Caco-2 (cell line): ENCODE measurements around the gene RNU6-8. TPM values are rescaled to one million over a fixed set of nuclear protein-coding genes. Genes with fewer than 3 reads are reported as not detected.

ENCODE experiments used
- BruUV-seq: library from RNA; stranded (reverse); fragments of 400-500 nt; replicated peaks from 2 replicates; lab custom pipeline; 2021; lab: Mats Ljungman, UMichigan
- CTCF ChIA-PET: fragments of 300-600 bp; sonication (Branson Sonifier 250); formaldehyde crosslinking; loops from one replicate; lab custom pipeline; 2022; ENCODE audit warnings: antibody characterized with exemption; lab: Charles Lee
- POLR2A ChIA-PET: fragments of 300-600 bp; sonication (Branson Sonifier 250); formaldehyde crosslinking; loops from one replicate; lab custom pipeline; 2022; ENCODE audit warnings: antibody characterized with exemption; lab: Charles Lee
- DNase-seq, 2 experiments: peaks; one replicate each; pipeline versions ENCODE4 v3.0.0 to v3.0.0-alpha.2; 2020 to 2022
- H3K27me3 ChIP-seq: replicated peaks from 2 replicates; pipeline ENCODE4 v1.6.0; 2011; ENCODE audit warnings: low read length; ENCODE audit not compliant: control insufficient read depth, insufficient read depth
- H3K36me3 ChIP-seq: 2 replicates; pipeline ENCODE4 v1.5.1; 2011; ENCODE audit warnings: low read length; ENCODE audit not compliant: control insufficient read depth, insufficient read depth
- H3K4me1 ChIP-seq: fragments of 250-450 bp; sonication (Bioruptor Pico); 2 replicates; pipeline ENCODE4 v1.5.1; 2020; ENCODE audit warnings: mild to moderate bottlenecking
- H3K4me3 ChIP-seq: 2 replicates; pipeline ENCODE4 v1.5.1; 2011; ENCODE audit warnings: low read depth, mild to moderate bottlenecking, control low read depth, low read length
- H3K9me3 ChIP-seq: fragments of 250-450 bp; sonication (Bioruptor Pico); 2 replicates; pipeline ENCODE4 v1.5.1; 2020; ENCODE audit warnings: mild to moderate bottlenecking, moderate library complexity
- H3K27ac Mint-ChIP-seq: one replicate; pipeline ENCODE4 v1.8.0; 2022; ENCODE audit warnings: mixed read lengths; ENCODE audit not compliant: unreplicated experiment
- H3K27me3 Mint-ChIP-seq: one replicate; pipeline ENCODE4 v1.8.0; 2022; ENCODE audit warnings: mixed read lengths; ENCODE audit not compliant: insufficient read depth, unreplicated experiment
- H3K36me3 Mint-ChIP-seq: one replicate; pipeline ENCODE4 v1.8.0; 2022; ENCODE audit warnings: mild to moderate bottlenecking, mixed read lengths; ENCODE audit not compliant: insufficient read depth, unreplicated experiment
- H3K4me1 Mint-ChIP-seq: one replicate; pipeline ENCODE4 v1.8.0; 2022; ENCODE audit warnings: low read depth, mixed read lengths; ENCODE audit not compliant: unreplicated experiment
- H3K4me3 Mint-ChIP-seq: one replicate; pipeline ENCODE4 v1.8.0; 2022; ENCODE audit warnings: mild to moderate bottlenecking, moderate library complexity, mixed read lengths; ENCODE audit not compliant: unreplicated experiment
- H3K9me3 Mint-ChIP-seq: one replicate; pipeline ENCODE4 v1.8.0; 2022; ENCODE audit warnings: mixed read lengths; ENCODE audit not compliant: unreplicated experiment
- CTCF ChIP-seq, 2 experiments: fragments of 200-600 bp in 1 of 2; IDR thresholded peaks; 1 replicate in 1 of 2; 2 replicates in 1 of 2; pipeline versions ENCODE4 v1.5.1 to v1.8.0; 2011 to 2022; ENCODE audit warnings: antibody characterized with exemption in 1 of 2, control low read depth in 1 of 2, inconsistent platforms in 1 of 2, low read depth in 1 of 2, low read length in 1 of 2, mild to moderate bottlenecking in 1 of 2, moderate library complexity in 1 of 2; ENCODE audit not compliant: insufficient read depth in 1 of 2, severe bottlenecking in 1 of 2, unreplicated experiment in 1 of 2
- intact Hi-C: fragments of 100-400 bp; cut with micrococcal nuclease; formaldehyde crosslinking; loops from one replicate; pipeline ENCODE4 v1.10.0; 2022; ENCODE audit not compliant: unreplicated experiment
- total RNA-seq: library from RNA; stranded (reverse); gene quantifications from 2 replicates; pipeline ENCODE4 v1.2.3, GENCODE V29; 2022

Gene RNU6-8
- total RNA-seq, 1 experiment from 2014 or later, result not detected

- H3K27me3 ChIP-seq, result no peaks in the 10 kb centered on the region
- no peaks in the 10 kb centered on the region for H3K36me3 ChIP-seq
- H3K4me1 ChIP-seq, result no peaks in the 10 kb centered on the region
- Mint-ChIP-seq H3K4me3 (no peak overlapping the region), H3K4me1 (peaks cover 6% of the 10 kb centered on the region), H3K27ac (no peak overlapping the region), H3K27me3 (no peaks in the 10 kb centered on the region), H3K9me3 (no peaks in the 10 kb centered on the region), H3K36me3 (no peaks in the 10 kb centered on the region)
- no peak overlapping the region for H3K4me3 ChIP-seq
- ChIA-PET CTCF (no interaction called here), POLR2A (no interaction called here)
- intact Hi-C loops, result no loop called here
- no TSS peak for BruUV-seq
- no peaks in the 10 kb centered on the region for H3K9me3 ChIP-seq
- TF ChIP-seq CTCF (IDR thresholded peaks at IDR 0.05; ENCODE audit: insufficient read depth in 1 of 2, low read depth in 1 of 2, low read length in 1 of 2, severe bottlenecking in 1 of 2, unreplicated experiment in 1 of 2), result no peak
- DNase-seq, result no peak
Measured at GRCh38 chr14:32190673-32191072, 12.4 kb downstream of the RNU6-8 start.

- H3K27me3 ChIP-seq, result no peaks in the 10 kb centered on the region
- Mint-ChIP-seq H3K9me3 (no peaks in the 10 kb centered on the region), H3K4me1 (peaks cover 6% of the 10 kb centered on the region), H3K27me3 (no peaks in the 10 kb centered on the region), H3K4me3 (no peak overlapping the region), H3K36me3 (no peaks in the 10 kb centered on the region), H3K27ac (no peak overlapping the region)
- DNase-seq, result no peak
- POLR2A ChIA-PET, result no interaction called here
- intact Hi-C loops, result no loop called here
- no peak for TF ChIP-seq CTCF (IDR thresholded peaks at IDR 0.05; ENCODE audit: insufficient read depth in 1 of 2, low read depth in 1 of 2, low read length in 1 of 2, severe bottlenecking in 1 of 2, unreplicated experiment in 1 of 2)
- peaks cover 5% of the 10 kb centered on the region for H3K9me3 ChIP-seq
- CTCF ChIA-PET, result no interaction called here
- H3K4me1 ChIP-seq, result no peaks in the 10 kb centered on the region
- H3K4me3 ChIP-seq, result no peak overlapping the region
- H3K36me3 ChIP-seq, result no peaks in the 10 kb centered on the region
- no TSS peak for BruUV-seq
Measured at GRCh38 chr14:32189811-32190210, 13.3 kb downstream of the RNU6-8 start.

GRCh38 chr14:32186248-32186647, 16.8 kb downstream of the RNU6-8 start:
- H3K4me3 Mint-ChIP-seq, result no peak overlapping the region
- CTCF ChIA-PET, result no interaction called here
- Histone ChIP-seq H3K36me3 (no peaks in the 10 kb centered on the region), H3K4me3 (no peak overlapping the region), H3K9me3 (peaks cover 5% of the 10 kb centered on the region), H3K4me1 (peaks cover 15% of the 10 kb centered on the region), H3K27me3 (no peaks in the 10 kb centered on the region)
- BruUV-seq, result no TSS peak
- intact Hi-C loops, result no loop called here
- H3K4me1 Mint-ChIP-seq, result peaks cover 26% of the 10 kb centered on the region
- DNase-seq, result no peak
- no peak overlapping the region for H3K27ac Mint-ChIP-seq
- no peaks in the 10 kb centered on the region for H3K27me3 Mint-ChIP-seq
- no peak for TF ChIP-seq CTCF (IDR thresholded peaks at IDR 0.05; ENCODE audit: insufficient read depth in 1 of 2, low read depth in 1 of 2, low read length in 1 of 2, severe bottlenecking in 1 of 2, unreplicated experiment in 1 of 2)
- POLR2A ChIA-PET, result no interaction called here
- H3K9me3 Mint-ChIP-seq, result peaks cover 7% of the 10 kb centered on the region
- H3K36me3 Mint-ChIP-seq, result no peaks in the 10 kb centered on the region
